Spleen (tissue), 7 donors: Measurements from ENCODE around the gene U2AF2.

Experiments used
- POLR2A ChIP-seq, 3 donors: fragments of 450-650 bp; IDR thresholded peaks; one replicate each; pipeline ENCODE4 v1.5.1; 2017; ENCODE audit warnings: antibody characterized with exemption in 3 of 3, mild to moderate bottlenecking in 1 of 3
- POLR2AphosphoS5 ChIP-seq, 3 donors: sonication (generic); formaldehyde crosslinking; IDR thresholded peaks; one replicate each; pipeline ENCODE4 v1.5.1; 2017; ENCODE audit warnings: antibody characterized with exemption in 3 of 3
- TF ChIP-seq, protein P1 (sequence below), 11 experiments: fragments of 200-600 bp in 7 of 11; fragments of 450-650 bp in 4 of 11; sonication (generic) in 4 of 11; IDR thresholded peaks in 8 of 11; conservative IDR thresholded peaks in 3 of 11; 1 replicate in 7 of 11; 2 replicates in 4 of 11; pipeline versions ENCODE4 v1.4.0 to v1.8.0; 2016 to 2021; ENCODE audit warnings: antibody characterized with exemption in 11 of 11, inconsistent platforms in 4 of 11, mild to moderate bottlenecking in 1 of 11
- donor health status: DM: no; HTN: no; CAD: no; lungs with moderate emphysema.
- donor health status: DM: no; HTN: no; CAD: no.
- donor health status: DM: no; HTN: no; CAD: no.

DNA sequence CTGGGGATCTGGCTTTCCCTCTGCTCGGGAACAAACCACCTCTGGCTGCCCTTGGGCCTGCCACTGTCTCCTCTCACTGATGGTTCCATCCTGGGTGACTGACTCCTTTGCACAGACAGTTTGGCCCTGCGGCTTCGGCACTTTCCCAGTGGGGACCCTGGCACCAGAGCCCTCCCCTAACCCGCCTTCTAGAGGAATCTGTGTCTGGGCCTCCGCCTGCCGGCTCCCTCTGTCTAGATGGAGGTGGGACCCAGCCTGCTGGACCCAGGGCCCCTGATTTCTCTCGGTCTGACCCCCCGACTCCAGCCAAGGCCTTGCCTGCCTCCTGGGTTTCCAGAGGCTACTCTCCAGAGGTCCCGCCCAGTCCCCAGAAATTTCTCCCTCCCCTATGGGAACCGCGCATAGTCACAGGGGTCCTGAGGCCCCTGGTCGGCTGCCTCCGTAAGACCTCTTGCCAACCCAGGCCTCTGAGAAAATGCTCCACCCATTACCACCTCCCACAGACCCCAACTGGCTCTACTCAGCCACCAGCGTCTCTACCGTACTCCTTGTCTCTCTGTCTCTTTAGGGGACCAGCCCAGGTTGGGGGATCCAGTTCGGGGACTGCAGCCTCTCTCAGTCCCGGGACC is 4.1 kb upstream of the U2AF2 start:
- TF ChIP-seq, protein P1, sequence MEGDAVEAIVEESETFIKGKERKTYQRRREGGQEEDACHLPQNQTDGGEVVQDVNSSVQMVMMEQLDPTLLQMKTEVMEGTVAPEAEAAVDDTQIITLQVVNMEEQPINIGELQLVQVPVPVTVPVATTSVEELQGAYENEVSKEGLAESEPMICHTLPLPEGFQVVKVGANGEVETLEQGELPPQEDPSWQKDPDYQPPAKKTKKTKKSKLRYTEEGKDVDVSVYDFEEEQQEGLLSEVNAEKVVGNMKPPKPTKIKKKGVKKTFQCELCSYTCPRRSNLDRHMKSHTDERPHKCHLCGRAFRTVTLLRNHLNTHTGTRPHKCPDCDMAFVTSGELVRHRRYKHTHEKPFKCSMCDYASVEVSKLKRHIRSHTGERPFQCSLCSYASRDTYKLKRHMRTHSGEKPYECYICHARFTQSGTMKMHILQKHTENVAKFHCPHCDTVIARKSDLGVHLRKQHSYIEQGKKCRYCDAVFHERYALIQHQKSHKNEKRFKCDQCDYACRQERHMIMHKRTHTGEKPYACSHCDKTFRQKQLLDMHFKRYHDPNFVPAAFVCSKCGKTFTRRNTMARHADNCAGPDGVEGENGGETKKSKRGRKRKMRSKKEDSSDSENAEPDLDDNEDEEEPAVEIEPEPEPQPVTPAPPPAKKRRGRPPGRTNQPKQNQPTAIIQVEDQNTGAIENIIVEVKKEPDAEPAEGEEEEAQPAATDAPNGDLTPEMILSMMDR (IDR thresholded peaks at IDR 0.05 in 8 of 11, conservative IDR thresholded peaks at IDR 0.05 in 3 of 11) = no peak
- no peak for TF ChIP-seq POLR2A (IDR thresholded peaks at IDR 0.05)
- TF ChIP-seq POLR2AphosphoS5 (IDR thresholded peaks at IDR 0.05) = no peak
